ENCODE data around the gene MS4A7. TPM values are rescaled to one million over a fixed set of nuclear protein-coding genes. Genes with fewer than 3 reads are reported as not detected.

The MS4A7 gene
- total RNA-seq, 1 experiment from 2014 or later, result not detected

Other genes with a start within 250 kb of the MS4A7 start
- not detected in 2 replicates for gene MS4A6A, start 195.4 kb upstream of the MS4A7 start, total RNA-seq (2014; rRNA removed; shearing (Covaris generic))
- gene MS4A4E, start 135.4 kb upstream of the MS4A7 start, total RNA-seq (2014; rRNA removed; shearing (Covaris generic)), result not detected in 2 replicates
- not detected in 2 replicates for gene MS4A4A, start 97.9 kb upstream of the MS4A7 start, total RNA-seq (2014; rRNA removed; shearing (Covaris generic))
- gene MS4A6E, start 51.3 kb upstream of the MS4A7 start, total RNA-seq (2014; rRNA removed; shearing (Covaris generic)), result not detected in 2 replicates
- gene MS4A14, start 17.9 kb downstream of the MS4A7 start, total RNA-seq (2014; rRNA removed; shearing (Covaris generic)), result not detected in 2 replicates
- not detected in 2 replicates for gene MS4A5, start 51.0 kb downstream of the MS4A7 start, total RNA-seq (2014; rRNA removed; shearing (Covaris generic))
- gene MS4A1, start 77.3 kb downstream of the MS4A7 start, total RNA-seq (2014; rRNA removed; shearing (Covaris generic)), result not detected in 2 replicates
- gene MS4A12, start 114.2 kb downstream of the MS4A7 start, total RNA-seq (2014; rRNA removed; shearing (Covaris generic)), result not detected in 2 replicates
- not detected in 2 replicates for gene MS4A13, start 136.9 kb downstream of the MS4A7 start, total RNA-seq (2014; rRNA removed; shearing (Covaris generic))

Measured in RPMI7951 (cell line).